ENCODE measurements around the gene SAMD14.
A peak's percentile ranks its signal among the peaks of the same experiment; 100 is the strongest.

Gene SAMD14

GRCh38 chr17:50151041-50151936 lies 21.3 kb upstream of the SAMD14 start:
- Histone ChIP-seq H4K20me1 (ENCODE audit: insufficient read depth, low read length) (peaks cover 32% of the 10 kb centered on the region), H3K4me1 (ENCODE audit: insufficient read depth, low read length) (peaks cover 51% of the 10 kb centered on the region), H3K9ac (ENCODE audit: low read depth, low read length) (peak overlapping the region; percentile 89), H3K36me3 (ENCODE audit: insufficient read depth, low read length) (peaks cover 11% of the 10 kb centered on the region; the same call in 1 of the 2 replicates), H3K79me2 (ENCODE audit: insufficient read depth, low read length) (peaks cover 43% of the 10 kb centered on the region), H3K27me3 (ENCODE audit: insufficient read depth, low read length, poor library complexity) (no peaks in the 10 kb centered on the region), H3K27ac (ENCODE audit: low read length) (peak overlapping the region; percentile 80), H3K4me3 (ENCODE audit: low read depth in 1 of 2, low read length in 2 of 2) (peak overlapping the region; percentile 58 to 72), H3K4me2 (ENCODE audit: insufficient read depth, low read length) (peak overlapping the region; percentile 88), H3K9me3 (ENCODE audit: insufficient read depth, low read length, severe bottlenecking) (no peaks in the 10 kb centered on the region), H2AFZ (ENCODE audit: low read depth, low read length) (peak overlapping the region; percentile 93)
- TF ChIP-seq EZH2 (IDR thresholded peaks at IDR 0.05; ENCODE audit: borderline replicate concordance, low read depth, low read length, severe bottlenecking): no peak
- TF ChIP-seq, protein P1, sequence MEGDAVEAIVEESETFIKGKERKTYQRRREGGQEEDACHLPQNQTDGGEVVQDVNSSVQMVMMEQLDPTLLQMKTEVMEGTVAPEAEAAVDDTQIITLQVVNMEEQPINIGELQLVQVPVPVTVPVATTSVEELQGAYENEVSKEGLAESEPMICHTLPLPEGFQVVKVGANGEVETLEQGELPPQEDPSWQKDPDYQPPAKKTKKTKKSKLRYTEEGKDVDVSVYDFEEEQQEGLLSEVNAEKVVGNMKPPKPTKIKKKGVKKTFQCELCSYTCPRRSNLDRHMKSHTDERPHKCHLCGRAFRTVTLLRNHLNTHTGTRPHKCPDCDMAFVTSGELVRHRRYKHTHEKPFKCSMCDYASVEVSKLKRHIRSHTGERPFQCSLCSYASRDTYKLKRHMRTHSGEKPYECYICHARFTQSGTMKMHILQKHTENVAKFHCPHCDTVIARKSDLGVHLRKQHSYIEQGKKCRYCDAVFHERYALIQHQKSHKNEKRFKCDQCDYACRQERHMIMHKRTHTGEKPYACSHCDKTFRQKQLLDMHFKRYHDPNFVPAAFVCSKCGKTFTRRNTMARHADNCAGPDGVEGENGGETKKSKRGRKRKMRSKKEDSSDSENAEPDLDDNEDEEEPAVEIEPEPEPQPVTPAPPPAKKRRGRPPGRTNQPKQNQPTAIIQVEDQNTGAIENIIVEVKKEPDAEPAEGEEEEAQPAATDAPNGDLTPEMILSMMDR (IDR thresholded peaks at IDR 0.05; ENCODE audit: borderline replicate concordance, extremely low read depth, low read length, poor library complexity, severe bottlenecking): peak; percentile 67
- peak; percentile 87 for DNase-seq
- ATAC-seq (ENCODE audit: insufficient read depth, low read depth): peak; percentile 80

GRCh38 chr17:50150354-50151040 lies 20.5 kb upstream of the SAMD14 start, which contains the start of gene PPP1R9B:
Gene PPP1R9B (minus strand): TSS chr17:50150677. CDS start chr17:50150513, 164 bp downstream.
- Histone ChIP-seq H3K4me3 (ENCODE audit: low read depth in 1 of 2, low read length in 2 of 2) (peak within 1 kb of the TSS; percentile 58 to 72), H3K36me3 (ENCODE audit: insufficient read depth, low read length) (peaks cover 14% of the 10 kb centered on the region), H2AFZ (ENCODE audit: low read depth, low read length) (peak within 1 kb of the TSS; percentile 93), H3K9me3 (ENCODE audit: insufficient read depth, low read length, severe bottlenecking) (no peaks in the 10 kb centered on the region), H4K20me1 (ENCODE audit: insufficient read depth, low read length) (peaks cover 40% of the 10 kb centered on the region), H3K9ac (ENCODE audit: low read depth, low read length) (peak within 1 kb of the TSS; percentile 89), H3K27me3 (ENCODE audit: insufficient read depth, low read length, poor library complexity) (no peaks in the 10 kb centered on the region), H3K27ac (ENCODE audit: low read length) (peak within 1 kb of the TSS; percentile 80), H3K4me2 (ENCODE audit: insufficient read depth, low read length) (peak within 1 kb of the TSS; percentile 88), H3K4me1 (ENCODE audit: insufficient read depth, low read length) (peaks cover 58% of the 10 kb centered on the region), H3K79me2 (ENCODE audit: insufficient read depth, low read length) (peaks cover 46% of the 10 kb centered on the region)
- TF ChIP-seq, protein P1 (IDR thresholded peaks at IDR 0.05; ENCODE audit: borderline replicate concordance, extremely low read depth, low read length, poor library complexity, severe bottlenecking): no peak
- TF ChIP-seq EZH2 (IDR thresholded peaks at IDR 0.05; ENCODE audit: borderline replicate concordance, low read depth, low read length, severe bottlenecking): no peak
- DNase-seq: no peak
- peak; percentile 16; the same call in 2 of the 3 replicates for ATAC-seq (ENCODE audit: insufficient read depth, low read depth)

- TF ChIP-seq, protein P1 (IDR thresholded peaks at IDR 0.05; ENCODE audit: borderline replicate concordance, extremely low read depth, low read length, poor library complexity, severe bottlenecking): peak; percentile 34
- TF ChIP-seq EZH2 (IDR thresholded peaks at IDR 0.05; ENCODE audit: borderline replicate concordance, low read depth, low read length, severe bottlenecking): no peak
- Histone ChIP-seq H4K20me1 (ENCODE audit: insufficient read depth, low read length) (peaks cover 48% of the 10 kb centered on the region), H3K27ac (ENCODE audit: low read length) (peak overlapping the region; percentile 66), H3K4me2 (ENCODE audit: insufficient read depth, low read length) (peak overlapping the region; percentile 88), H3K9ac (ENCODE audit: low read depth, low read length) (peak overlapping the region; percentile 89), H3K4me3 (ENCODE audit: low read depth in 1 of 2, low read length in 2 of 2) (peak overlapping the region; percentile 58 to 72), H3K79me2 (ENCODE audit: insufficient read depth, low read length) (peaks cover 46% of the 10 kb centered on the region), H3K4me1 (ENCODE audit: insufficient read depth, low read length) (peaks cover 59% of the 10 kb centered on the region), H3K36me3 (ENCODE audit: insufficient read depth, low read length) (peaks cover 22% of the 10 kb centered on the region), H2AFZ (ENCODE audit: low read depth, low read length) (peak overlapping the region; percentile 76), H3K9me3 (ENCODE audit: insufficient read depth, low read length, severe bottlenecking) (no peaks in the 10 kb centered on the region), H3K27me3 (ENCODE audit: insufficient read depth, low read length, poor library complexity) (no peaks in the 10 kb centered on the region)
- ATAC-seq (ENCODE audit: insufficient read depth, low read depth) (peak; percentile 18; the same call in 2 of the 3 replicates), DNase-seq (peak; percentile 58)
These were observed 19.7 kb upstream of the SAMD14 start for GRCh38 chr17:50149417-50150353.

All from DND-41 (cell line).